Measurements from ENCODE around the gene INAFM2. TPM values are rescaled to one million over a fixed set of nuclear protein-coding genes. Genes with fewer than 3 reads are reported as not detected.

INAFM2 gene
- total and polyA plus RNA-seq, 9 of the 15 experiments (the other 6 are each of a cell fraction or from before 2014, with no cell fraction given), result 11.8 to 43.1 (median 27.2) TPM

DNA sequence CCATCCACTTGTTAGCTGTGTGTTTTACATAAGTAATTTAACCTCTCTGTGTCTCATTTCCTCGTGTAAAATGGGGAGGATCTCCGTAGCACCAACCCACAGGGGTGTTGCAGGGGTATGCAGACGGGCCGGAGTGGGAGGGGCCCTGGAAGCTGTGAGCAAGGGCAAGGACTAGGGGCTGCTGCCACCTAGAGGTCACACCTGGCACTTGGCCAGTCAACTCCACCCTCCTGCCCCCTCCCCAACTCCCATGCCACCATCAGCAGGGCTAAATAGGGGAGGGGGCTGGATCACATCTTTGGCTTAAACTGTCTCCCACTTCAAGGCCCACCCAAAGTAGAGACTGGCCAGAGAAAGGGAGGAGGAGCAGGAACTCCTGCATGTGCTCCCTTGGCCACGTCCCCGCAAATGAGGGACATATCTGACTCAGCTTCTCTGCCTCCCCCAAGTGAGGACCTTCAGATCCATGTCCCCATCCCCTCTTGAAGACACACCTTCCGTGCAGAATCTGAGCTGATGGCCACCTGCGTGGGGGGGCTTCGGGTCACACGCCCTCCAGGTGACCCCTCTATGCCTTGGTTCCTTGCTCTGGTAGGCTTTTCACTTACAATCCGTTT lies 14.7 kb downstream of the INAFM2 start (continued):
- TF ChIP-seq CEBPG (CRISPR knock-in tag; IDR thresholded peaks at IDR 0.05) (no peak), CEBPG (tag; conservative IDR thresholded peaks at IDR 0.05 in 1 of 2, IDR thresholded peaks at IDR 0.05 in 1 of 2) (no peak), ZKSCAN1 (IDR thresholded peaks at IDR 0.05; ENCODE audit: low read depth, low read length) (no peak), ARID1B (IDR thresholded peaks at IDR 0.05) (no peak), MAFK (IDR thresholded peaks at IDR 0.05; ENCODE audit: low read length) (no peak), ZNF586 (CRISPR knock-in tag; conservative IDR thresholded peaks at IDR 0.05) (no peak), STAT5A (IDR thresholded peaks at IDR 0.05; ENCODE audit: borderline replicate concordance, low read length) (no peak), NFE2 (IDR thresholded peaks at IDR 0.05; ENCODE audit: low read depth) (no peak), NCOA2 (IDR thresholded peaks at IDR 0.05; ENCODE audit: partially characterized antibody in 2 of 2) (no peak), RBM15 (IDR thresholded peaks at IDR 0.05; ENCODE audit: insufficient read depth, low read length) (no peak), ESRRB (CRISPR knock-in tag; IDR thresholded peaks at IDR 0.05; ENCODE audit: borderline replicate concordance) (no peak), CHD4 (IDR thresholded peaks at IDR 0.05; ENCODE audit: insufficient read depth, insufficient replicate concordance, low read depth, low read length, poor library complexity, severe bottlenecking) (no peak), ZNF174 (CRISPR knock-in tag; IDR thresholded peaks at IDR 0.05) (no peak), NFIC (IDR thresholded peaks at IDR 0.05) (peak; percentile 83), ZFX (CRISPR knock-in tag; IDR thresholded peaks at IDR 0.05) (no peak), CEBPB (tag; IDR thresholded peaks at IDR 0.05) (no peak), BRD9 (IDR thresholded peaks at IDR 0.05; ENCODE audit: low read depth, partially characterized antibody) (no peak)
- TF ChIP-seq, protein P1, sequence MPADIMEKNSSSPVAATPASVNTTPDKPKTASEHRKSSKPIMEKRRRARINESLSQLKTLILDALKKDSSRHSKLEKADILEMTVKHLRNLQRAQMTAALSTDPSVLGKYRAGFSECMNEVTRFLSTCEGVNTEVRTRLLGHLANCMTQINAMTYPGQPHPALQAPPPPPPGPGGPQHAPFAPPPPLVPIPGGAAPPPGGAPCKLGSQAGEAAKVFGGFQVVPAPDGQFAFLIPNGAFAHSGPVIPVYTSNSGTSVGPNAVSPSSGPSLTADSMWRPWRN (IDR thresholded peaks at IDR 0.05; ENCODE audit: low read depth), result no peak
- TF ChIP-seq, protein P2, sequence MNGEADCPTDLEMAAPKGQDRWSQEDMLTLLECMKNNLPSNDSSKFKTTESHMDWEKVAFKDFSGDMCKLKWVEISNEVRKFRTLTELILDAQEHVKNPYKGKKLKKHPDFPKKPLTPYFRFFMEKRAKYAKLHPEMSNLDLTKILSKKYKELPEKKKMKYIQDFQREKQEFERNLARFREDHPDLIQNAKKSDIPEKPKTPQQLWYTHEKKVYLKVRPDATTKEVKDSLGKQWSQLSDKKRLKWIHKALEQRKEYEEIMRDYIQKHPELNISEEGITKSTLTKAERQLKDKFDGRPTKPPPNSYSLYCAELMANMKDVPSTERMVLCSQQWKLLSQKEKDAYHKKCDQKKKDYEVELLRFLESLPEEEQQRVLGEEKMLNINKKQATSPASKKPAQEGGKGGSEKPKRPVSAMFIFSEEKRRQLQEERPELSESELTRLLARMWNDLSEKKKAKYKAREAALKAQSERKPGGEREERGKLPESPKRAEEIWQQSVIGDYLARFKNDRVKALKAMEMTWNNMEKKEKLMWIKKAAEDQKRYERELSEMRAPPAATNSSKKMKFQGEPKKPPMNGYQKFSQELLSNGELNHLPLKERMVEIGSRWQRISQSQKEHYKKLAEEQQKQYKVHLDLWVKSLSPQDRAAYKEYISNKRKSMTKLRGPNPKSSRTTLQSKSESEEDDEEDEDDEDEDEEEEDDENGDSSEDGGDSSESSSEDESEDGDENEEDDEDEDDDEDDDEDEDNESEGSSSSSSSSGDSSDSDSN (IDR thresholded peaks at IDR 0.05; ENCODE audit: borderline replicate concordance in 1 of 2, low read depth in 2 of 2, low read length in 2 of 2), result no peak
- TF ChIP-seq, protein P3, sequence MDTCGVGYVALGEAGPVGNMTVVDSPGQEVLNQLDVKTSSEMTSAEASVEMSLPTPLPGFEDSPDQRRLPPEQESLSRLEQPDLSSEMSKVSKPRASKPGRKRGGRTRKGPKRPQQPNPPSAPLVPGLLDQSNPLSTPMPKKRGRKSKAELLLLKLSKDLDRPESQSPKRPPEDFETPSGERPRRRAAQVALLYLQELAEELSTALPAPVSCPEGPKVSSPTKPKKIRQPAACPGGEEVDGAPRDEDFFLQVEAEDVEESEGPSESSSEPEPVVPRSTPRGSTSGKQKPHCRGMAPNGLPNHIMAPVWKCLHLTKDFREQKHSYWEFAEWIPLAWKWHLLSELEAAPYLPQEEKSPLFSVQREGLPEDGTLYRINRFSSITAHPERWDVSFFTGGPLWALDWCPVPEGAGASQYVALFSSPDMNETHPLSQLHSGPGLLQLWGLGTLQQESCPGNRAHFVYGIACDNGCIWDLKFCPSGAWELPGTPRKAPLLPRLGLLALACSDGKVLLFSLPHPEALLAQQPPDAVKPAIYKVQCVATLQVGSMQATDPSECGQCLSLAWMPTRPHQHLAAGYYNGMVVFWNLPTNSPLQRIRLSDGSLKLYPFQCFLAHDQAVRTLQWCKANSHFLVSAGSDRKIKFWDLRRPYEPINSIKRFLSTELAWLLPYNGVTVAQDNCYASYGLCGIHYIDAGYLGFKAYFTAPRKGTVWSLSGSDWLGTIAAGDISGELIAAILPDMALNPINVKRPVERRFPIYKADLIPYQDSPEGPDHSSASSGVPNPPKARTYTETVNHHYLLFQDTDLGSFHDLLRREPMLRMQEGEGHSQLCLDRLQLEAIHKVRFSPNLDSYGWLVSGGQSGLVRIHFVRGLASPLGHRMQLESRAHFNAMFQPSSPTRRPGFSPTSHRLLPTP (IDR thresholded peaks at IDR 0.05; ENCODE audit: borderline replicate concordance, extremely low read depth, insufficient read length), result no peak
- TF ChIP-seq, protein P4, sequence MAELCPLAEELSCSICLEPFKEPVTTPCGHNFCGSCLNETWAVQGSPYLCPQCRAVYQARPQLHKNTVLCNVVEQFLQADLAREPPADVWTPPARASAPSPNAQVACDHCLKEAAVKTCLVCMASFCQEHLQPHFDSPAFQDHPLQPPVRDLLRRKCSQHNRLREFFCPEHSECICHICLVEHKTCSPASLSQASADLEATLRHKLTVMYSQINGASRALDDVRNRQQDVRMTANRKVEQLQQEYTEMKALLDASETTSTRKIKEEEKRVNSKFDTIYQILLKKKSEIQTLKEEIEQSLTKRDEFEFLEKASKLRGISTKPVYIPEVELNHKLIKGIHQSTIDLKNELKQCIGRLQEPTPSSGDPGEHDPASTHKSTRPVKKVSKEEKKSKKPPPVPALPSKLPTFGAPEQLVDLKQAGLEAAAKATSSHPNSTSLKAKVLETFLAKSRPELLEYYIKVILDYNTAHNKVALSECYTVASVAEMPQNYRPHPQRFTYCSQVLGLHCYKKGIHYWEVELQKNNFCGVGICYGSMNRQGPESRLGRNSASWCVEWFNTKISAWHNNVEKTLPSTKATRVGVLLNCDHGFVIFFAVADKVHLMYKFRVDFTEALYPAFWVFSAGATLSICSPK (IDR thresholded peaks at IDR 0.05; ENCODE audit: borderline replicate concordance), result no peak

All from K562 (cell line).